Right atrium auricular region (tissue), 2 donors: Measurements from ENCODE around the gene SYT15. TPM values are rescaled to one million over a fixed set of nuclear protein-coding genes. Genes with fewer than 3 reads are reported as not detected.

ENCODE experiments used
- DNase-seq: peaks from one replicate; pipeline ENCODE4 v3.0.0-alpha.2; 2019; ENCODE audit warnings: low spot score
- H3K27ac ChIP-seq, 2 donors: fragments of 200-600 bp; sonication (generic); 1 replicate in 1 of 2; 2 replicates in 1 of 2; pipeline ENCODE4 v1.5.1; 2016 to 2019
- H3K27me3 ChIP-seq, 2 donors: fragments of 200-600 bp; sonication (generic); one replicate each; pipeline versions ENCODE4 v1.5.1 to v1.6.0; 2017 to 2019
- H3K36me3 ChIP-seq: fragments of 200-600 bp; sonication (generic); one replicate; pipeline ENCODE4 v1.5.1; 2016
- H3K4me1 ChIP-seq, 2 donors: fragments of 200-600 bp; sonication (generic); one replicate each; pipeline versions ENCODE4 v1.5.1 to v1.6.0; 2017 to 2019
- H3K4me3 ChIP-seq, 2 donors: fragments of 200-600 bp; sonication (generic); 1 replicate in 1 of 2; 2 replicates in 1 of 2; pipeline ENCODE4 v1.5.1; 2017 to 2019; ENCODE audit warnings: mild to moderate bottlenecking in 1 of 2, moderate library complexity in 1 of 2
- H3K9me3 ChIP-seq, 2 donors: fragments of 200-600 bp; sonication (generic); one replicate each; pipeline ENCODE4 v1.5.1; 2019
- CTCF ChIP-seq, 2 donors: fragments of 200-600 bp; sonication (generic); IDR thresholded peaks; one replicate each; pipeline ENCODE4 v1.5.1; 2019; ENCODE audit warnings: antibody characterized with exemption in 2 of 2
- total RNA-seq, 2 donors: library from RNA; depleted of rRNA; stranded (reverse); fragments of >200 nt; gene quantifications; one replicate each; pipeline ENCODE4 v1.1.0, GENCODE V29; 2016

Gene SYT15
- total RNA-seq, 2 donors from 2014 or later = 1.5 to 2.7 TPM

- TF ChIP-seq CTCF (IDR thresholded peaks at IDR 0.05) = peak in 1 of 2 donors; percentile 32
- DNase-seq = no peak
- H3K4me3 ChIP-seq = no peak overlapping the region
- H3K9me3 ChIP-seq = no peaks in the 10 kb centered on the region
- no peak overlapping the region for H3K27ac ChIP-seq
- H3K36me3 ChIP-seq = no peaks in the 10 kb centered on the region
- H3K27me3 ChIP-seq = no peaks in the 10 kb centered on the region
- peaks cover 0 to 10% of the 10 kb centered on the region in 2 donors for H3K4me1 ChIP-seq
Observed at GRCh38 chr10:46544989-46545791, 33.7 kb upstream of the SYT15 start.

- Histone ChIP-seq H3K4me1 (peaks cover 0 to 6% of the 10 kb centered on the region in 2 donors), H3K36me3 (no peaks in the 10 kb centered on the region), H3K4me3 (no peak overlapping the region), H3K27ac (no peak overlapping the region), H3K27me3 (no peaks in the 10 kb centered on the region), H3K9me3 (no peaks in the 10 kb centered on the region)
- no peak for DNase-seq
- TF ChIP-seq CTCF (IDR thresholded peaks at IDR 0.05) = no peak
Observed at GRCh38 chr10:46545861-46546590, 32.9 kb upstream of the SYT15 start.

GRCh38 chr10:46546591-46547540, 32.1 kb upstream of the SYT15 start:
- Histone ChIP-seq H3K9me3 (no peaks in the 10 kb centered on the region), H3K4me3 (no peak overlapping the region), H3K27me3 (no peaks in the 10 kb centered on the region), H3K27ac (no peak overlapping the region), H3K36me3 (no peaks in the 10 kb centered on the region), H3K4me1 (no peaks in the 10 kb centered on the region)
- no peak for TF ChIP-seq CTCF (IDR thresholded peaks at IDR 0.05)
- no peak for DNase-seq

GRCh38 chr10:46547541-46548497, 31.1 kb upstream of the SYT15 start:
- Histone ChIP-seq H3K36me3 (no peaks in the 10 kb centered on the region), H3K4me1 (no peaks in the 10 kb centered on the region), H3K27me3 (no peaks in the 10 kb centered on the region), H3K9me3 (no peaks in the 10 kb centered on the region), H3K27ac (no peak overlapping the region), H3K4me3 (no peak overlapping the region)
- no peak for TF ChIP-seq CTCF (IDR thresholded peaks at IDR 0.05)
- no peak for DNase-seq
